Activated gamma-delta T cell treated with anti-CD3 and anti-CD28 coated beads, Interleukin-2, amount 50 U/mL, for 16 hours (primary cell): ENCODE results near the gene PRKN.

Experiments
- DNase-seq: peaks from one replicate; pipeline ENCODE4 v3.0.0-alpha.2; 2020; ENCODE audit warnings: low read depth

The PRKN gene

DNA sequence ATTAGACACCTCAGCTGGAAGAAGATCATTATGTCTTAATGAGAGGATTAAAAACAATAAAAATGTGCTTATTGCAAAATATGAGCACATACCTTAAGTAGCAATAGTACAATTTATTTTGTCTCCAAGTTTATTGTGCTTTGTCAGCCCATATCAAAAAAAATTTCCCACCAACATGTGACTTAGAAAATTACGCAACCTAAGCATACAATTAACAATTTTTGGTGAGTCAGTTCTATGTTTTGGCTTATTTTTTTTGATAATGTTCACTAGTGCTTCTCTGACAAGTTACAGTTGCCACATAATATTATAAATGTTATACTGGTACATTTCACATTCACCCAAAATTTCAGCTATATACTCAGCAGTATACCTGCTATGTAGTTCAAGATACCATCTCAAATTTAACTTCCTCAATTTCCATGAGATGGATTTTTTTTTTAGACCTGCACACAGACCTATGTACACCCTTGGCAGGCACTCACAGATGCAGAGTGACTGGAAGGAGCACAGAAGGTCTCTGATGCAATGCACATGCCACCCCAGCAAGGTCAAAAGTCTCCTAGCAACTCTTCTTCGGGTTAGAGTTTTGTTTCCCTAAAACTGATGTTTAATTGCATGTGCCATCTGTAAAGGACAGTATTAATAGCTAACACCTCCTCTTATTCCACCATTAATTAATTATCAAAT is 112.4 kb downstream of the PRKN start:
- DNase-seq: no peak

DNA sequence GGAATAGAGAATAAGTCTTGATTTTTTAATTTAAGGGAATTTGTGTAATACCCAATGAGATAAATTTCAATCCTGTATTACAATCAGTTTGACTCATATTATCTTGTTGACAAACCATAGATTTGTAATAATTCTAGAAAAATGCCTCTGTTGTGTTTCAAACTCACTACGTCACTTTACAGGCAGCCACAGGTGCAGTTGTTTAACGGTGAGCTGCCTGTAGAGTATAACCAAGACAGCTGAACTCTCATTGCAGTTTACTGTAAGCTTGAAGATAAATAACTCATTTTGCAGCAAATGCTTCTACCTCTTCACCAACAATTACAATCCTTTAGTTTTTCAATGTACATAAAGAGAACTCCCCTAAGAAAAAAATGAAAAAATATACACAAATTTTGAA is 114.3 kb downstream of the PRKN start:
- DNase-seq: no peak

GRCh38 chr6:162612613-162613012 is 115.0 kb downstream of the PRKN start:
- DNase-seq: no peak

GRCh38 chr6:162610351-162610750 is 117.2 kb downstream of the PRKN start:
- DNase-seq: no peak

DNA sequence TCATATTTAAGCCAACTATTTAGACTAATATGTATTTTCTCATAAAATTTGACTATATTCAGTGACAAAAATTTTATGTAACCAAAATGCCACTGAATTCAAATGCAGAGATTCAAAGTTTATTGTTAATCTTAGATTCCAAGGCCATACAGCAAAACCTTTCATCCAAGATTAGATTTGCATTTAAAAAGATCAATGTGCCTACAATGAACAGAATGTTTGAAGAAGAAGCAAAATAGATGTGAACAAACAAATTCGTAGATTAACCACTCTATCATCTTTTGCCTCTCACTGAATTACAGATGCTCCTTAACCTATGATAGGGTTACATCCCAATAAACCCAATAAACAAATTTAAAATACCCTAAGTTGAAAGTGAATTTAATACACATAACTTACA is 121.7 kb downstream of the PRKN start:
- DNase-seq: no peak

DNA sequence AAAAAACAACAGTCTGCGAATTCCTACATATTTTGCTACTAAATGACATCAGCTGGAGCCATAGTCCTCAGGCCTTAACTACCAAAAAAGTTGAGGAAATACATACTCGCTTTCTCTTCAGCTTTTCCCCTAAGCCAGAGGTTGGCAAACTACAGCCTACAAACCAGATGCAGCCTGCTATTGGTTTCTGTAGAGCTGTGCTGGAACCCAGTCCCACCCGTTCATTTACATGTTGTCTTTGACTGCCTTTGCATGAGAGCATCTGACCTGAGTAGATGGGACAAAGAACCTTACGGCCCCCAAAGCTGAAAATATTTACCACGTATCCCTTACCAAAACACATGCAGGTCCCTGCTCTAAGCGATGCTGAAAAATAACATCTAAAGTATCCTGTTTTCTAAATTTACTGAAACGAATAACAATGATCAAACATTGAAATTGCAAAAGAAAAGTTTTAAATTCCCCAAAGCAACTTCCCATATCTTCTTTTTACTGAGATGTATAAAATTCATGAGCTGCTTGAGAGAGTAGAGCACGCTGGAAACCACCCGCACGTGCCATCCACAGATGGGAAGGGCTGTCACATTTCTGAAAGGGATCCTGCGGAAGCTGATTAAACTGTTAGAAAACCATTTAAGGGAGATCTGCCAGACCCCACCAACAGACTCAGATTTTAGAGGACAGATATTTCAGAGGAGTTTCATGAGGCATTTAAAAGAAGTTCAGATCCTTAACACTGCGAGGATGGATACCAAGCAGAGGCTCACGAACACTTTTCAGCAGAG is 124.1 kb downstream of the PRKN start:
- DNase-seq: no peak

DNA sequence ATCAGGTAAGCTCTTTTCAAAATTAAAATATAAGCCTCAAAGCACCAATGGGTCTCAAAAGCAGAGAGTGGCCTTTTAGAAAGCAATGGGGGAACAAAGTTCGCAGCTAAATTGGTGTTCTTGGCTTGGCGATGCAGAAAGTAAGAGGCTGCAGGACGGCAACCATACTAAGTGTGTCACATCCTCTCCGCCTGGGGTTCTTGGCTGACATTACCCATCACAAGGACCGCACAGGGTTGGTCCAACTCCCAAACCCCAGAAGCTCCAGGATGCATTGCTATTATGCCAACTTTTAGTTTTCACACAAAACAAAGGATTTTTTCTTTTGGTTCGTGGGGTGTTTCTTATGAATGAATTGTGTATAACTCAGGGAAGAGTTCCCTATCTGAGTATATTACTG is 124.8 kb downstream of the PRKN start:
- DNase-seq: no peak

- no peak for DNase-seq
These were observed 130.9 kb downstream of the PRKN start for GRCh38 chr6:162596676-162597075.

- DNase-seq: no peak
These were observed 136.0 kb downstream of the PRKN start for GRCh38 chr6:162591517-162591916.

DNA sequence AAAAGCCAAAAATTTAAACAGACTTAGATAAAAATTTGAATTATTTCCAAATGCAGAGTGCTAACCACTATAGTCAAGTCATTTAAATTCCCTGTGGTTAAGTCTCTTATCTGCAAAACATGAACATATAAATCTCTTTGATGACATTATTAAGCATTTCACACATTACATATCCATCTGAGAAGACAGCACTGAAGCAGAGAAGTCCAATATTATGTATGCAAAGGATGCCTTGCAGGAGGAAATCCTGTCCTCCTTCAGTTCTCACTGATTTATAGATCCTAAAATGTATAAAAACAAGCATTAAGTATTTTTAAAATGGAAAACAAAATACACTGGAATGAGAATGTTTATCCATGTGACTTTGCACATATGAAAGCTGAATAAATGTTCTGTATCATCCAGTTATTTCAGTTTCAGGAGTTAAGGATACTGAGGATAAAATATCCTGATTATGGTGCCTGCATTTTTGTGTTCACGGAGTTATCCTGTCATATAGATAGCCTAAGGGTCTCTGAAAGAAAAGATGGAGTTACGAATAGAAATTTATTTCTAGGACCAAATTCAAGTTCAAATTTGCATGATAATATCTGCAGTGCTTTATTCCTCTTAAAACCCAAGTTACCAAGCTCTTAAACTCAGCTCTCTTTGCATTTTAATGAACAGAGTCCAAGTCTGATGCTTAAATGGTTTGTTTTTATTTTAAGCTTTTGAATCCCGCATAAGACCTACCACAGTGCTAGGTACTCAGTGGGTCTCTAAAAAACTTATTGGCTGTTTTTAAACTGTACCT is 145.4 kb downstream of the PRKN start:
- no peak for DNase-seq

DNA sequence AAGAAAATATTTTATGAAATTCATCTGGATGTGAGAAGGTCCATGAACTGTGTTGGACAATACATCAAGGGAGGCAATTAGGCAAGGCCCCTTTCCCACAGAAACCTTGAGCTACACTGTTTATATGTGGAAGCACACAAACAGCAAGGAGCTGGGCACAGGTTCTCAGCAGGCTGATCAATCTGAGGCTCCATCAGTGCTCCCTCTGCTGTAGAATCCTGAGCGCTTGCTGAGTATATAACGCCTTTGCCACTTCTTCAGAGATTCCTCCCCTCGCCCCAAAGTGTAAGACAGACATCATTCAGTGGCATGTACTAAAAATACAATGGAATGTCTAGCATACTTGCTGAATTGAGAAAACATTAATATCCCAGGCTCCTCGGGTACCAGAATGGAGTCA is 146.9 kb downstream of the PRKN start:
- DNase-seq: no peak

GRCh38 chr6:162576016-162576415 is 151.6 kb downstream of the PRKN start:
- DNase-seq: no peak

DNA sequence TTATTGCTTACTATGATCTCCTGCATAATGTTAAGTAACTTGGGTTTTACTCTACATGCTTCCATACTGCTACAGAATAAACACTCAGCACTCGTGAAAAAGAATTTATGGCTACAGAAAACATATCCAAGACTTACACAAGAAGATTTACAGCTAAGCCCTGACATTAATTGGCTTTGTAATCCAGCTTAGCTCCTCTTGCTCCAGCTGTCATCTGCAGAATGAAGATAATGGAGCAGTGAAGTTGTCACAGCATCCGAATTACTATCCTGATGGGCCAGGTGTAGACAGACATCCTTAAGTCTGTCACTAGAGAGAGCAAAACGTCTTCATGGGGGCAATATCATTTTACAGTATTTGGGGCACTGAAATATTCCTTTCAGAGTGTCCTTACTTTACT is 155.3 kb downstream of the PRKN start:
- DNase-seq: no peak

DNA sequence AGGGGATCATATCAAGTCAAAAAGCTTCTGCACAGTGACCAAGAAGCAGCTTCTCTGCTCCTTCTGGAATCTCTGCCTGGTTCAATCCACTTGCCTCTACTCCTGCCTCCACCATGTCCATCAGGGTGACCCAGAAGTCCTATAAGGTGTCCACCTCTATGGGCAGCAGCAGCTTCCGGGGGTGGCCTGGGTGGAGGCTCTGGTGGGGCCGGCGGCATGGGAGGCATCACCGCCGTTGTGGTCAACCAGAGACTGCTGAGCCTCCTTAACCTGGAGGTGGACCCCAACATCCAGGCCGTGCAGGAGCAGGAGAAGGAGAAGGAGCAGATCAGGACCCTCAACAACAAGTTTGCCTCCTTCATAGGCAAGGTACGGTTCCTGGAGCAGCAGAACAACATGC is 159.3 kb downstream of the PRKN start:
- no peak for DNase-seq

GRCh38 chr6:162562041-162562440 is 165.5 kb downstream of the PRKN start:
- DNase-seq: no peak

GRCh38 chr6:162560891-162561290 is 166.7 kb downstream of the PRKN start:
- DNase-seq: no peak

GRCh38 chr6:162554531-162554930 is 173.0 kb downstream of the PRKN start:
- no peak for DNase-seq

- DNase-seq: no peak
These were observed 180.7 kb downstream of the PRKN start for GRCh38 chr6:162546905-162547304.

GRCh38 chr6:162543221-162543620 is 184.3 kb downstream of the PRKN start:
- DNase-seq: no peak

GRCh38 chr6:162541019-162541601 is 186.5 kb downstream of the PRKN start:
- no peak for DNase-seq

DNA sequence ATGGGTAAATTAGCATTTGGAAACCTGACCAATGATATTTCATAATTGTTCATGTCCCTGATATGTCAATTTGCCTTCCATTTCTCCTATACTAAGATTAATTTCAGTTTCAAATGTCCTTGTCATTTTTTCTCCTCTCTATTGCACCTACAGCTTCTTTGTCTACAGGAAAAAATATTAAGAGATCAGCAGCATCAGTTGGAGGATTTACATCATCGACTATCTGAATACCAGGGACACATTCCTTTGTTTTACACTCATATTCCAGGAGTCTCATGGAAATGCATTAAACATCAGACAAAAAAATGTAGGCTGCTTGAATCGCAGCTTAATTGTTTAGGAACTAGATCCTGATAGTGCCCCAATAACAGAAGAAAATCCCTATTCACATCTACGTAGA is 188.2 kb downstream of the PRKN start:
- DNase-seq: no peak

GRCh38 chr6:162538643-162539064 is 188.9 kb downstream of the PRKN start:
- no peak for DNase-seq

- DNase-seq: no peak
These were observed 194.6 kb downstream of the PRKN start for GRCh38 chr6:162533009-162533400.
